ENCODE measurements around the gene EN1.

The EN1 gene

DNA sequence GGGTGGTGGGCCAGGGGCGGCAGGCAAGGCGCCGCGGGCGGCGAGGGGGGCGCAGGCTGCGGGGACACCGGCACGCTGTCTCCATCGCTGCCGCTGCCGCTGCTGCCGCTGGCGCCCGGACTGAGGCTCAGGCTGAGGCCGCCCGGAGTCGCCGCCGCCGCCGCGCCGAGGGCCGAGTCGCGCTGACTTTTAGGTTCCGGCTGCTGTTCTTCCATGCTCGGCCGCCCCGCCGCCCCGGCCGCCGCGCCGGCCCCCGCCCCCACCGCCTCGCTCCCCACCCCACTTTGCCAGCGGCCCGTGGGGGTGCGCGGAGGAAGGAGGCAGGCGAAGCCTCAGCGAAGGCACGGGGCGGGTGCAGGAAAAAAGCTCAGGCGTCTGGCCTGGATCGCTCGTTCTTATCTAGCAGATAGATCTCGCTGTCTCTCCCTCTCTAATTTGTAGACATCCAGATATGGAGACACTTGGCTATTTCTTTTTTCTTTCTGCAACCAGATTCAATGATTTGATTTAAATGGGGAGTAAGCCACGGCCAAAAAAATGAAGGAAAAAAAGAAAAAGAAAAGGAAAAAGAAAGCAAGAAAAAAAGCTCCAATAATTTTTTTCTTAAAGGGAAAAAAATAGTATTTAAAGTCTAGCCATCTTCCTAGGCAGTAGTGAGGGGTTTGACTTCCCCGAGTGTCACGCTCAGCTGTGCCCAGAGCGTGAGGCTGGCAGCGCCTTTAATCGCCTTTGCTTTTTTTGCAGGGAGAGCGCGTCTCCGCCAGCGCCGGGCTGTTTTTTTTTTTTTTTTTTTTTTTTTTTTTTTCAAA lies at the start of gene EN1:
Gene EN1, minus strand, starts transcription at position 696 of the 809 bp plus-strand sequence. Its CDS starts 481 bp downstream, at position 215.
- Histone ChIP-seq H3K27me3 (ENCODE audit: control insufficient read depth, insufficient read depth, low read length) (peaks cover 21% of the 10 kb centered on the region), H3K4me2 (ENCODE audit: low read length) (peak within 1 kb of the TSS; percentile 35), H3K4me3 (ENCODE audit: low read depth, low read length) (no peak within 1 kb of the TSS), H3K9me3 (ENCODE audit: control insufficient read depth, low read length) (no peaks in the 10 kb centered on the region), H3K9ac (no peak within 1 kb of the TSS), H2AFZ (peak within 1 kb of the TSS; percentile 8), H3K27ac (no peak within 1 kb of the TSS), H3K79me2 (no peaks in the 10 kb centered on the region), H3K4me1 (no peaks in the 10 kb centered on the region), H3K36me3 (ENCODE audit: control insufficient read depth, insufficient read depth, low read length) (no peaks in the 10 kb centered on the region)
- TF ChIP-seq, protein P1, sequence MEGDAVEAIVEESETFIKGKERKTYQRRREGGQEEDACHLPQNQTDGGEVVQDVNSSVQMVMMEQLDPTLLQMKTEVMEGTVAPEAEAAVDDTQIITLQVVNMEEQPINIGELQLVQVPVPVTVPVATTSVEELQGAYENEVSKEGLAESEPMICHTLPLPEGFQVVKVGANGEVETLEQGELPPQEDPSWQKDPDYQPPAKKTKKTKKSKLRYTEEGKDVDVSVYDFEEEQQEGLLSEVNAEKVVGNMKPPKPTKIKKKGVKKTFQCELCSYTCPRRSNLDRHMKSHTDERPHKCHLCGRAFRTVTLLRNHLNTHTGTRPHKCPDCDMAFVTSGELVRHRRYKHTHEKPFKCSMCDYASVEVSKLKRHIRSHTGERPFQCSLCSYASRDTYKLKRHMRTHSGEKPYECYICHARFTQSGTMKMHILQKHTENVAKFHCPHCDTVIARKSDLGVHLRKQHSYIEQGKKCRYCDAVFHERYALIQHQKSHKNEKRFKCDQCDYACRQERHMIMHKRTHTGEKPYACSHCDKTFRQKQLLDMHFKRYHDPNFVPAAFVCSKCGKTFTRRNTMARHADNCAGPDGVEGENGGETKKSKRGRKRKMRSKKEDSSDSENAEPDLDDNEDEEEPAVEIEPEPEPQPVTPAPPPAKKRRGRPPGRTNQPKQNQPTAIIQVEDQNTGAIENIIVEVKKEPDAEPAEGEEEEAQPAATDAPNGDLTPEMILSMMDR (IDR thresholded peaks at IDR 0.05), result no peak

DNA sequence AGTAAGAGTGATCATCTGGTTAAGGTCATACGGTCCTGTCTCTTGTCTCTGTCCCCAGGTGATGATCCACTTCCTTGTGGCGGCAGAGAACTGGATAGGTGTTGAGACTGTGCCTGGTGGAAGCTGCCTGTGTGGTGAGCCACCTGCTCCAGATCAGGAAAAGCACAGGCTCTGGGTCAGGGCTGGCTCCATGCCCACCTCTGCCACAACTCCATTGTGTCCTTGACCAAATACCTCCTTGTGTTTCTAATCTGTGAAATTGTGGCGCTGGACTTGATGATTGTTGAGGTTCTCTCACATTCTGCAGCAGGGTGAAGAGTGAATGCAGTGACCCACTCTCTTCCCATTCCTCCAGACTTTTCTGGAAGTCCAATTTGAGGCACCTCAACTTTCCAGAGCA lies 45.7 kb upstream of the EN1 start:
- Histone ChIP-seq H3K4me3 (ENCODE audit: low read depth, low read length) (no peak overlapping the region), H2AFZ (no peak overlapping the region), H3K9me3 (ENCODE audit: control insufficient read depth, low read length) (no peaks in the 10 kb centered on the region), H3K79me2 (no peaks in the 10 kb centered on the region), H3K9ac (no peak overlapping the region), H3K27me3 (ENCODE audit: control insufficient read depth, insufficient read depth, low read length) (no peaks in the 10 kb centered on the region), H3K36me3 (ENCODE audit: control insufficient read depth, insufficient read depth, low read length) (no peaks in the 10 kb centered on the region), H3K4me1 (no peaks in the 10 kb centered on the region), H3K27ac (no peak overlapping the region), H3K4me2 (ENCODE audit: low read length) (no peak overlapping the region)
- TF ChIP-seq, protein P1 (IDR thresholded peaks at IDR 0.05), result no peak

DNA sequence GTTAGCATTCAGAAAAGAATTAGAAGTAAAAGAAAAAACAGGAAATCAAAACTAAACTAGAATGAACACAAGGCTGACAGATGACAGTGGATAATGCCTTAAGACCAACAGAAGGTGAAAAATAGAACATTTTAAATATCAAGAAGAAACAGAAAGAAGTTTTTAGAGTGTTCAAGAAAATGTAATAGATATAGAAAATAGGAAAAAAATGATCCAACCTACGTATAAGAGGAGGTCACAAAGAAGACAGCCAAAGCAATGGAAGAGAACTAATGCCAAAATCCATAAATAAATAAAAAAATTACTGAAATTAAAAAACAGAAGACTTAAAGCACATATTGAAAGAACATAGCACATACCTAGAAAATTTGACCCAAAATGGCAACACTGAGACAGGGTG lies 42.5 kb upstream of the EN1 start:
- TF ChIP-seq, protein P1 (IDR thresholded peaks at IDR 0.05), result no peak
- no peaks in the 10 kb centered on the region for H3K4me1 ChIP-seq
- H3K36me3 ChIP-seq (ENCODE audit: control insufficient read depth, insufficient read depth, low read length), result no peaks in the 10 kb centered on the region
- no peaks in the 10 kb centered on the region for H3K27me3 ChIP-seq (ENCODE audit: control insufficient read depth, insufficient read depth, low read length)
- no peak overlapping the region for H2AFZ ChIP-seq
- H3K27ac ChIP-seq, result no peak overlapping the region
- H3K4me3 ChIP-seq (ENCODE audit: low read depth, low read length), result no peak overlapping the region
- no peaks in the 10 kb centered on the region for H3K9me3 ChIP-seq (ENCODE audit: control insufficient read depth, low read length)
- no peaks in the 10 kb centered on the region for H3K79me2 ChIP-seq
- H3K9ac ChIP-seq, result no peak overlapping the region
- no peak overlapping the region for H3K4me2 ChIP-seq (ENCODE audit: low read length)

DNA sequence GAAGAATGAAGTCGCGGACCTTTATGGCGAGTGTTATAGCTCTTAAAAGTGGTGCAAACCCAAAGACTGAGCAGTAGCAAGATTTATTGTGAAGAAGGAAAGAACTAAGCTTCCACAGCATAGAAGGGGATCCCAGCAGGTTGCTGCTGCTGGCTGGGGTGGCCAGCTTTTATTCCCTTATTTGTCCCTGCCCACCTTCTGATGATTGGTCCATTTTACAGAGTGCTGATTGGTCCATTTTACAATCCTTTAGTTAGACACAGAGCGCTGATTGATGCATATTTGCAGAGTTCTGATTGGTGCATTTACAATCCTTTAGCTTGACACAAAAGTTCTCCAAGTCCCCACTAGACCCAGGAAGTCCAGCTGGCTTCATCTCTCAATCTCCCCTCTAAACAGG lies 36.3 kb upstream of the EN1 start:
- Histone ChIP-seq H3K4me1 (peaks cover 4% of the 10 kb centered on the region), H3K4me2 (ENCODE audit: low read length) (no peak overlapping the region), H3K4me3 (ENCODE audit: low read depth, low read length) (no peak overlapping the region), H3K36me3 (ENCODE audit: control insufficient read depth, insufficient read depth, low read length) (no peaks in the 10 kb centered on the region), H3K9me3 (ENCODE audit: control insufficient read depth, low read length) (no peaks in the 10 kb centered on the region), H3K27me3 (ENCODE audit: control insufficient read depth, insufficient read depth, low read length) (no peaks in the 10 kb centered on the region), H3K79me2 (no peaks in the 10 kb centered on the region), H3K9ac (no peak overlapping the region), H2AFZ (no peak overlapping the region), H3K27ac (no peak overlapping the region)
- TF ChIP-seq, protein P1 (IDR thresholded peaks at IDR 0.05), result no peak
